DND-41 (cell line): Measurements from ENCODE around the gene PRR14.

ENCODE experiments used
- ATAC-seq: fragments of 200-7000 bp; cut with Tn5 transposase; 3 replicates; pipeline ENCODE4 v1.9.1; 2021; ENCODE audit warnings: low read depth; ENCODE audit not compliant: insufficient read depth
- DNase-seq: peaks from one replicate; pipeline ENCODE4 v3.0.0-alpha.2; 2020
- H2AFZ ChIP-seq: 2 replicates; pipeline ENCODE4 v1.6.0; 2012; ENCODE audit warnings: low read depth, low read length
- H3K27ac ChIP-seq: 2 replicates; pipeline ENCODE4 v1.5.1; 2012; ENCODE audit warnings: low read length, inconsistent platforms
- H3K27me3 ChIP-seq: fragments of 200-600 bp; sonication (generic); 2 replicates; pipeline ENCODE4 v1.6.0; 2012; ENCODE audit warnings: low read length, mild to moderate bottlenecking, inconsistent platforms; ENCODE audit not compliant: insufficient read depth, poor library complexity
- H3K36me3 ChIP-seq: 2 replicates; pipeline ENCODE4 v1.5.1; 2012; ENCODE audit warnings: low read length, inconsistent platforms; ENCODE audit not compliant: insufficient read depth
- H3K4me1 ChIP-seq: 2 replicates; pipeline ENCODE4 v1.5.1; 2012; ENCODE audit warnings: mild to moderate bottlenecking, low read length; ENCODE audit not compliant: insufficient read depth
- H3K4me2 ChIP-seq: 2 replicates; pipeline ENCODE4 v1.6.0; 2012; ENCODE audit warnings: mild to moderate bottlenecking, moderate library complexity, low read length, inconsistent platforms; ENCODE audit not compliant: insufficient read depth
- H3K4me3 ChIP-seq, 2 experiments: fragments of 200-600 bp in 1 of 2; shearing (Covaris generic) in 1 of 2; 2 replicates each; pipeline ENCODE4 v1.5.1; 2012 to 2016; ENCODE audit warnings: inconsistent platforms in 2 of 2, low read length in 2 of 2, mild to moderate bottlenecking in 2 of 2, low read depth in 1 of 2, moderate library complexity in 1 of 2
- H3K79me2 ChIP-seq: 2 replicates; pipeline ENCODE4 v1.6.0; 2012; ENCODE audit warnings: low read length, inconsistent platforms; ENCODE audit not compliant: insufficient read depth
- H3K9ac ChIP-seq: 2 replicates; pipeline ENCODE4 v1.6.0; 2012; ENCODE audit warnings: low read depth, mild to moderate bottlenecking, inconsistent platforms, low read length, moderate library complexity
- H3K9me3 ChIP-seq: 2 replicates; pipeline ENCODE4 v1.5.1; 2012; ENCODE audit warnings: low read length, moderate library complexity, mild to moderate bottlenecking, inconsistent platforms; ENCODE audit not compliant: insufficient read depth, severe bottlenecking
- H4K20me1 ChIP-seq: 2 replicates; pipeline ENCODE4 v1.6.0; 2012; ENCODE audit warnings: low read length; ENCODE audit not compliant: insufficient read depth
- CTCF ChIP-seq: IDR thresholded peaks from 2 replicates; pipeline ENCODE4 v1.5.1; 2012; ENCODE audit warnings: borderline replicate concordance, low read length, moderate library complexity, mild to moderate bottlenecking; ENCODE audit not compliant: poor library complexity, severe bottlenecking; ENCODE audit errors: extremely low read depth
- EZH2 ChIP-seq: IDR thresholded peaks from 3 replicates; pipeline ENCODE4 v1.6.1; 2012; ENCODE audit warnings: borderline replicate concordance, low read depth, mild to moderate bottlenecking, moderate library complexity, low read length, inconsistent platforms; ENCODE audit not compliant: severe bottlenecking

The PRR14 gene

GRCh38 chr16:30659507-30660423 lies 9.0 kb downstream of the PRR14 start:
- Histone ChIP-seq H3K27me3 (no peaks in the 10 kb centered on the region), H3K9ac (peak overlapping the region; percentile 80), H4K20me1 (peaks cover 39% of the 10 kb centered on the region), H3K9me3 (no peaks in the 10 kb centered on the region), H3K27ac (peak overlapping the region; percentile 99), H3K36me3 (peaks cover 68% of the 10 kb centered on the region), H3K79me2 (peaks cover 51% of the 10 kb centered on the region), H3K4me1 (peaks cover 63% of the 10 kb centered on the region), H3K4me2 (peak overlapping the region; percentile 87), H3K4me3 (peak overlapping the region; percentile 78 to 82), H2AFZ (peak overlapping the region; percentile 74; the same call in 1 of the 2 replicates)
- DNase-seq = peak; percentile 52
- TF ChIP-seq EZH2 (no peak), CTCF (peak; percentile 17)
- no peak for ATAC-seq

- H3K79me2 ChIP-seq = peaks cover 51% of the 10 kb centered on the region
- peak; percentile 67 for DNase-seq
- peak overlapping the region; percentile 99 for H3K27ac ChIP-seq
- TF ChIP-seq CTCF (no peak), EZH2 (no peak)
- peaks cover 60% of the 10 kb centered on the region for H3K4me1 ChIP-seq
- no peak for ATAC-seq
- no peak overlapping the region for H2AFZ ChIP-seq
- H3K4me2 ChIP-seq = peak overlapping the region; percentile 87
- peak overlapping the region; percentile 56 to 82; a peak in 3 of 4 replicates for H3K4me3 ChIP-seq
- H3K36me3 ChIP-seq = peaks cover 68% of the 10 kb centered on the region
- H3K27me3 ChIP-seq = no peaks in the 10 kb centered on the region
- H3K9ac ChIP-seq = peak overlapping the region; percentile 80
- H3K9me3 ChIP-seq = no peaks in the 10 kb centered on the region
- H4K20me1 ChIP-seq = peaks cover 47% of the 10 kb centered on the region
Observed at GRCh38 chr16:30660424-30661261, 9.9 kb downstream of the PRR14 start.

- Histone ChIP-seq H3K4me2 (peak overlapping the region; percentile 87; the same call in 1 of the 2 replicates), H3K27ac (no peak overlapping the region), H3K36me3 (peaks cover 75% of the 10 kb centered on the region), H3K79me2 (peaks cover 51% of the 10 kb centered on the region), H3K4me3 (no peak overlapping the region), H3K9ac (no peak overlapping the region), H3K27me3 (no peaks in the 10 kb centered on the region), H2AFZ (no peak overlapping the region), H3K4me1 (peaks cover 42% of the 10 kb centered on the region), H4K20me1 (peaks cover 52% of the 10 kb centered on the region), H3K9me3 (no peaks in the 10 kb centered on the region)
- no peak for ATAC-seq
- no peak for DNase-seq
- no peak for TF ChIP-seq EZH2
Observed at GRCh38 chr16:30662449-30662848, 11.7 kb downstream of the PRR14 start.
